ENCODE measurements around the gene MAD1L1. TPM values are rescaled to one million over a fixed set of nuclear protein-coding genes. Genes with fewer than 3 reads are reported as not detected.

The MAD1L1 gene
- total and polyA plus RNA-seq, 2 experiments from 2014 or later = 38.2 to 69.8 TPM

- 97% methylated on average over 27 of the region's 27 CpGs for WGBS, 2 experiments (ENCODE audit: low coverage in 1 of 2, low lambda C conversion rate in 2 of 2, missing lambda C conversion rate in 2 of 2)
- no peaks in the 10 kb centered on the region for H3K36me3 ChIP-seq (ENCODE audit: low read depth)
- no peak for DNase-seq
- H3F3A ChIP-seq (ENCODE audit: insufficient read depth) = no peaks in the 10 kb centered on the region
- 0 out of 2 replicates have a peak, but pooled peaks cover under 1% of the 10 kb centered on the region for H3K4me1 ChIP-seq (ENCODE audit: insufficient read depth)
- H3K9me3 ChIP-seq (ENCODE audit: low read depth) = no peaks in the 10 kb centered on the region
- TF ChIP-seq EZH2 (IDR thresholded peaks at IDR 0.05; ENCODE audit: insufficient read depth, poor library complexity, severe bottlenecking) = no peak
- TF ChIP-seq EZH2phosphoT487 (IDR thresholded peaks at IDR 0.05; ENCODE audit: insufficient read depth, low read depth) = no peak
- no peak overlapping the region for H3K4me2 ChIP-seq (ENCODE audit: unreplicated experiment)
- H3K79me2 ChIP-seq (ENCODE audit: insufficient read depth) = no peaks in the 10 kb centered on the region
- no peak overlapping the region for H2AFZ ChIP-seq
- no peak overlapping the region for H3K27ac ChIP-seq
- H3K9ac ChIP-seq = no peak overlapping the region
- H3K4me3 ChIP-seq = no peak overlapping the region
- in situ Hi-C loops (cut with MboI) = no loop called here
- no peaks in the 10 kb centered on the region for H4K20me1 ChIP-seq (ENCODE audit: insufficient read depth)
- H3K27me3 ChIP-seq (replicated peaks; ENCODE audit: insufficient read depth) = no peaks in the 10 kb centered on the region
- H3K9me2 ChIP-seq (ENCODE audit: insufficient read depth) = no peaks in the 10 kb centered on the region
Observed at GRCh38 chr7:2076649-2077064, 156.1 kb downstream of the MAD1L1 start.

GRCh38 chr7:2075811-2076210, 156.9 kb downstream of the MAD1L1 start:
- H3K9me2 ChIP-seq (ENCODE audit: insufficient read depth) = no peaks in the 10 kb centered on the region
- no peaks in the 10 kb centered on the region for H3K36me3 ChIP-seq (ENCODE audit: low read depth)
- no peaks in the 10 kb centered on the region for H3K27me3 ChIP-seq (replicated peaks; ENCODE audit: insufficient read depth)
- no peaks in the 10 kb centered on the region for H4K20me1 ChIP-seq (ENCODE audit: insufficient read depth)
- no peaks in the 10 kb centered on the region for H3K4me1 ChIP-seq (ENCODE audit: insufficient read depth)
- no peaks in the 10 kb centered on the region for H3F3A ChIP-seq (ENCODE audit: insufficient read depth)
- no peaks in the 10 kb centered on the region for H3K79me2 ChIP-seq (ENCODE audit: insufficient read depth)
- H3K9ac ChIP-seq = no peak overlapping the region
- H3K27ac ChIP-seq = no peak overlapping the region
- no peak overlapping the region for H2AFZ ChIP-seq
- no peak overlapping the region for H3K4me3 ChIP-seq
- in situ Hi-C loops (cut with MboI) = no loop called here
- no peak for TF ChIP-seq EZH2 (IDR thresholded peaks at IDR 0.05; ENCODE audit: insufficient read depth, poor library complexity, severe bottlenecking)
- no peak for TF ChIP-seq EZH2phosphoT487 (IDR thresholded peaks at IDR 0.05; ENCODE audit: insufficient read depth, low read depth)
- 89 to 93% methylated on average over 17 of the region's 17 CpGs for WGBS, 2 experiments (ENCODE audit: low coverage in 1 of 2, low lambda C conversion rate in 2 of 2, missing lambda C conversion rate in 2 of 2)
- no peak for DNase-seq
- H3K9me3 ChIP-seq (ENCODE audit: low read depth) = no peaks in the 10 kb centered on the region
- no peak overlapping the region for H3K4me2 ChIP-seq (ENCODE audit: unreplicated experiment)

DNA sequence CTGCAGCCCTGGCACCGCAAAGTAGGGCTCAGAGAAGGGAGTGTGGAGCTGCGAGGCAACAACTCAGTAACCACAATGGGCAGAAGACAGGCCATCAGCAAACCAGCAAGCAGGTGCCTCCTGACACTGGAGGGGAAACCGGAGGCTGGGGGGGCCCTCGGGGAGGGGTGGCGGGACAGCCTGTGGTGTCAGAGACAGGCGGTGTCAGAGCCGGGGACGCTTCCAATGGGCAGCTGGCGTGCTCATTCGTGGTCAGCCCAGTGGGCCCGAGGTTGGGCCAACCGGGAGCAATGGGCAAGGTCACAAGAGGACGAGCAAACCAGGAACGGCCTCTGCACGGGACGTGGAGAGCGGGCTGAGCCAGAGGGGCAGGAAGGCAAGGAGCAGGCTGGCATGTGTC, 158.1 kb downstream of the MAD1L1 start:
- no peaks in the 10 kb centered on the region for H3K4me1 ChIP-seq (ENCODE audit: insufficient read depth)
- no peak overlapping the region for H2AFZ ChIP-seq
- no peak overlapping the region for H3K4me3 ChIP-seq
- no peaks in the 10 kb centered on the region for H3K27me3 ChIP-seq (replicated peaks; ENCODE audit: insufficient read depth)
- in situ Hi-C loops (cut with MboI) = no loop called here
- no peaks in the 10 kb centered on the region for H4K20me1 ChIP-seq (ENCODE audit: insufficient read depth)
- 92% methylated on average over 14 to 17 of the region's 17 CpGs for WGBS, 2 experiments (ENCODE audit: low coverage in 1 of 2, low lambda C conversion rate in 2 of 2, missing lambda C conversion rate in 2 of 2)
- no peak overlapping the region for H3K4me2 ChIP-seq (ENCODE audit: unreplicated experiment)
- no peaks in the 10 kb centered on the region for H3K9me2 ChIP-seq (ENCODE audit: insufficient read depth)
- no peak for DNase-seq
- no peak overlapping the region for H3K27ac ChIP-seq
- no peaks in the 10 kb centered on the region for H3K36me3 ChIP-seq (ENCODE audit: low read depth)
- no peak overlapping the region for H3K9ac ChIP-seq
- TF ChIP-seq EZH2 (IDR thresholded peaks at IDR 0.05; ENCODE audit: insufficient read depth, poor library complexity, severe bottlenecking) = no peak
- H3K9me3 ChIP-seq (ENCODE audit: low read depth) = no peaks in the 10 kb centered on the region
- no peaks in the 10 kb centered on the region for H3K79me2 ChIP-seq (ENCODE audit: insufficient read depth)
- H3F3A ChIP-seq (ENCODE audit: insufficient read depth) = no peaks in the 10 kb centered on the region

- Histone ChIP-seq H3K36me3 (ENCODE audit: low read depth) (no peaks in the 10 kb centered on the region), H3K27ac (no peak overlapping the region), H2AFZ (no peak overlapping the region), H3K9ac (no peak overlapping the region), H3F3A (ENCODE audit: insufficient read depth) (no peaks in the 10 kb centered on the region), H3K4me2 (ENCODE audit: unreplicated experiment) (no peak overlapping the region), H3K9me3 (ENCODE audit: low read depth) (no peaks in the 10 kb centered on the region), H3K4me3 (no peak overlapping the region), H4K20me1 (ENCODE audit: insufficient read depth) (no peaks in the 10 kb centered on the region), H3K4me1 (ENCODE audit: insufficient read depth) (no peaks in the 10 kb centered on the region), H3K27me3 (replicated peaks; ENCODE audit: insufficient read depth) (no peaks in the 10 kb centered on the region), H3K79me2 (ENCODE audit: insufficient read depth) (no peaks in the 10 kb centered on the region), H3K9me2 (ENCODE audit: insufficient read depth) (no peaks in the 10 kb centered on the region)
- 92 to 95% methylated on average over 13 of the region's 13 CpGs for WGBS, 2 experiments (ENCODE audit: low coverage in 1 of 2, low lambda C conversion rate in 2 of 2, missing lambda C conversion rate in 2 of 2)
- TF ChIP-seq EZH2phosphoT487 (IDR thresholded peaks at IDR 0.05; ENCODE audit: insufficient read depth, low read depth) (no peak), EZH2 (IDR thresholded peaks at IDR 0.05; ENCODE audit: insufficient read depth, poor library complexity, severe bottlenecking) (no peak)
- no peak for DNase-seq
- in situ Hi-C loops (cut with MboI) = no loop called here
Observed at GRCh38 chr7:2072798-2073197, 159.9 kb downstream of the MAD1L1 start.

DNA sequence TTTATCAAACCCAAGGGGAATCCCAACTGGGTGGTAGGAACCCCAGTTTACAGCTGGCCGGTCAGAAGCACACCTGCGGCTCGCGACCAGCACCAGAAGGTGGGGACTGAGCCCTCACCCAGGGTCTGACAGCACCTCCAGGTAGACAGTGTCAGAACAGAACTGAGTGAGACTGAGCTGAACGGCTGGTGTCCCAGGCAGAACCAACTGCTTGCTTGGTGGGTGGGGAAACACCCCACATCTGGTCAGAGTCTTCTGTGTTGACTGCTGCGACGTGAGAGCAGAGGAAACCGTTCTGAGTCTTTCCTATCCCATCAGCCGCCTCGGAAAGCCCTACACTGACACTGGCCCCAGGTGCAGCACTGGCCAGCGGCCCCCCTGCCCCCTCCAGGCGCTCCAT, 160.7 kb downstream of the MAD1L1 start:
- Histone ChIP-seq H3K4me2 (ENCODE audit: unreplicated experiment) (no peak overlapping the region), H3K4me1 (ENCODE audit: insufficient read depth) (no peaks in the 10 kb centered on the region), H3K9ac (no peak overlapping the region), H3K9me2 (ENCODE audit: insufficient read depth) (no peaks in the 10 kb centered on the region), H3K36me3 (ENCODE audit: low read depth) (no peaks in the 10 kb centered on the region), H2AFZ (no peak overlapping the region), H4K20me1 (ENCODE audit: insufficient read depth) (no peaks in the 10 kb centered on the region), H3K27ac (no peak overlapping the region), H3K4me3 (no peak overlapping the region), H3K27me3 (replicated peaks; ENCODE audit: insufficient read depth) (no peaks in the 10 kb centered on the region), H3K9me3 (ENCODE audit: low read depth) (no peaks in the 10 kb centered on the region), H3F3A (ENCODE audit: insufficient read depth) (no peaks in the 10 kb centered on the region), H3K79me2 (ENCODE audit: insufficient read depth) (no peaks in the 10 kb centered on the region)
- TF ChIP-seq EZH2 (IDR thresholded peaks at IDR 0.05; ENCODE audit: insufficient read depth, poor library complexity, severe bottlenecking) (no peak), EZH2phosphoT487 (IDR thresholded peaks at IDR 0.05; ENCODE audit: insufficient read depth, low read depth) (no peak)
- WGBS, 2 experiments (ENCODE audit: low coverage in 1 of 2, low lambda C conversion rate in 2 of 2, missing lambda C conversion rate in 2 of 2) = 62 to 70% methylated on average over 12 of the region's 12 CpGs
- no peak for DNase-seq
- in situ Hi-C loops (cut with MboI) = no loop called here
